ENCODE data around the gene TMPRSS4.
A peak's percentile ranks its signal among the peaks of the same experiment; 100 is the strongest.

Gene TMPRSS4

GRCh38 chr11:118099838-118100556 is 23.1 kb downstream of the TMPRSS4 start:
- ChIA-PET CTCF (no interaction called here), POLR2A (no interaction called here)
- H3K4me3 ChIP-seq (ENCODE audit: low read depth, low read length): no peak overlapping the region
- no peak for DNase-seq (ENCODE audit: low read depth, low spot score)
- TF ChIP-seq CTCF (IDR thresholded peaks at IDR 0.05; ENCODE audit: insufficient read depth, low read length, missing control alignments): no peak

DNA sequence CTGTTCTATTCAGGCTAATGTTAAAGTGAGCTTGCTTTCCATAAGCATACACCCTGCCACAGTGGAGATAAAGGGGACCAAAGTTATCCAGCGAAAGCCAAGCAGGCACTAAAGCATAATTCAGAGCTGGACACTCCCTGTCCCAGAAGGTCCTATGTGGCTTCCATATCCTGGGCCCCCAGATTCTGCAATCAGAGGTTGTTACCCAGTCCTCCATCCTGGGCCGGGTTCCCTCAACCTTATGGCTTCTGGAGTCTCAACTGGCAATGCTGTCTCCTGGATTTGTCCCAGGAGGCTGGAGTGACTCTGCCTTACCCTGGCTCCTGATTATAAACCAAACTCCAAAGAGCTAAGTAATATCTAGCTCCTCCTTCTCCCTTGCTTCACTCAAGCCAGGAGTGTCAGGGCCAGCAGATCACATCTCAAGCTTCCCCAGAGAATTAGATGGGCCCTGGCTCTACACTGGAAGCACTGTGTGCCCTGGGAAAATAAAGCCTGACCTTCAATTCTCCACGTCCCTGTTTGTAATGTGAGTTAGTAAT is 23.9 kb downstream of the TMPRSS4 start:
- POLR2A ChIA-PET: no interaction called here
- no peak for DNase-seq (ENCODE audit: low read depth, low spot score)
- TF ChIP-seq CTCF (IDR thresholded peaks at IDR 0.05; ENCODE audit: insufficient read depth, low read length, missing control alignments): no peak
- H3K4me3 ChIP-seq (ENCODE audit: low read depth, low read length): no peak overlapping the region
- CTCF ChIA-PET: no interaction called here

DNA sequence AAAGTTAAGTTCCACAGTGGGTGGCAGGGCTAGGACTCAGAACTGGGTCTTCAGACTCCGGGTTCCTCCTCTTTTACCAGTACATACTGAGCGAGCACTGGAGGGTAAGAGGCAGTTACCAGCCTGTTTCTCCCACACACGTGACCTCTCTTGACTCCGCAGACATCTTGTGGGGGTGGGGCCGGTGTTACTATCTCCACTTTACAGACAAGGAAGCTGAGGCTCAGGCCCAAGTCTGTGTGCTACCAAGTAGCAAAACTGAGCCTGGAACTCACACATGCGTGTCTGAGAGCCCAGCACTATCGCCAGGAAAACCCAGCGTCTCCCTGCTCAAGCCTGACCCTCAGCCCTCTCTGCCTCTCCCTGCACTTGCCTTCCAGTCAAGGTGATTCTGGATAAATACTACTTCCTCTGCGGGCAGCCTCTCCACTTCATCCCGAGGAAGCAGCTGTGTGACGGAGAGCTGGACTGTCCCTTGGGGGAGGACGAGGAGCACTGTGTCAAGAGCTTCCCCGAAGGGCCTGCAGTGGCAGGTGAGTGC is 25.9 kb downstream of the TMPRSS4 start:
- ChIA-PET CTCF (no interaction called here), POLR2A (no interaction called here)
- DNase-seq (ENCODE audit: low read depth, low spot score): no peak
- no peak for TF ChIP-seq CTCF (IDR thresholded peaks at IDR 0.05; ENCODE audit: insufficient read depth, low read length, missing control alignments)
- no peak overlapping the region for H3K4me3 ChIP-seq (ENCODE audit: low read depth, low read length)

DNA sequence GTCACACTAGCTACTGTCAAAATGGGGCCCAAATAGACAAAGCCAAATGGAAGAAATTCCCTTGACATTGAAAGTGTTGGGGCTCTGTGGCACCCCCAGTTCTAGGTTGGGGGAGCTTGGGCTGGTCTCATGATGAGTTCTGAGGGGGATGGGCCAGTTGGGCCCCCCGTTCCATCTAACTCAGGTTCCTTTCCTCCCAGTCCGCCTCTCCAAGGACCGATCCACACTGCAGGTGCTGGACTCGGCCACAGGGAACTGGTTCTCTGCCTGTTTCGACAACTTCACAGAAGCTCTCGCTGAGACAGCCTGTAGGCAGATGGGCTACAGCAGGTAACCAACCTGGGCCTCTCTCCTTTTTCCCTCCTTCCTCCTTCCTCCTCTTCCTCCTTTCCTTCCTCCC is 27.6 kb downstream of the TMPRSS4 start:
- ChIA-PET CTCF (no interaction called here), POLR2A (no interaction called here)
- no peak for TF ChIP-seq CTCF (IDR thresholded peaks at IDR 0.05; ENCODE audit: insufficient read depth, low read length, missing control alignments)
- no peak overlapping the region for H3K4me3 ChIP-seq (ENCODE audit: low read depth, low read length)
- no peak for DNase-seq (ENCODE audit: low read depth, low spot score)

GRCh38 chr11:118105657-118106305 is 28.9 kb downstream of the TMPRSS4 start:
- H3K4me3 ChIP-seq (ENCODE audit: low read depth, low read length): no peak overlapping the region
- DNase-seq (ENCODE audit: low read depth, low spot score): no peak
- CTCF ChIA-PET: no interaction called here
- TF ChIP-seq CTCF (IDR thresholded peaks at IDR 0.05; ENCODE audit: insufficient read depth, low read length, missing control alignments): no peak
- POLR2A ChIA-PET: no interaction called here

- no peak for TF ChIP-seq CTCF (IDR thresholded peaks at IDR 0.05; ENCODE audit: insufficient read depth, low read length, missing control alignments)
- POLR2A ChIA-PET: no interaction called here
- H3K4me3 ChIP-seq (ENCODE audit: low read depth, low read length): no peak overlapping the region
- CTCF ChIA-PET: interaction anchor here (0.8 kb wide), 1 partner anchor 65 kb away, joined by 3 read pairs; no protein-coding TSS in a partner anchor
- DNase-seq (ENCODE audit: low read depth, low spot score): peak; percentile 5
Measured at GRCh38 chr11:118106789-118107335, 30.0 kb downstream of the TMPRSS4 start.

Measured in AG04449 (cell line).